GM12878 (cell line): Measurements from ENCODE around the gene PRKN. TPM values are rescaled to one million over a fixed set of nuclear protein-coding genes. Genes with fewer than 3 reads are reported as not detected.

Experiments
- ATAC-seq: fragments of 200-7000 bp; cut with Tn5 transposase; 3 replicates; pipeline ENCODE4 v1.9.1; 2020; ENCODE audit warnings: mild to moderate bottlenecking, moderate library complexity
- BruUV-seq: library from RNA; stranded (reverse); fragments of 400-500 nt; replicated peaks from 2 replicates; lab custom pipeline; 2021; lab: Mats Ljungman, UMichigan
- CTCF ChIA-PET: fragments of 300-600 bp; sonication (Branson Sonifier 250); formaldehyde crosslinking; extraction: SDS; loops from one replicate; lab custom pipeline; 2021; ENCODE audit warnings: inconsistent platforms; lab: Yijun Ruan, JAX
- POLR2A ChIA-PET: fragments of 350-600 bp; formaldehyde crosslinking; extraction: SDS; loops from one replicate; lab custom pipeline; 2021; ENCODE audit warnings: inconsistent platforms; lab: Charles Lee
- RAD21 ChIA-PET: fragments of 300-600 bp; sonication (Branson Sonifier 250); formaldehyde crosslinking; loops from one replicate; lab custom pipeline; 2023; ENCODE audit warnings: antibody characterized with exemption; ENCODE audit not compliant: unreplicated experiment; lab: Charles Lee
- SMC1A ChIA-PET: fragments of 300-600 bp; sonication (Branson Sonifier 250); formaldehyde crosslinking; loops from one replicate; lab custom pipeline; 2023; ENCODE audit not compliant: unreplicated experiment, uncharacterized antibody; lab: Charles Lee
- DNase-seq: peaks from one replicate; pipeline ENCODE4 v3.0.0-alpha.2; 2011; ENCODE audit warnings: low read depth, low spot score
- FAIRE-seq: peaks from 3 replicates; lab custom pipeline; 2011; peaks lifted over from hg19 to GRCh38; lab: Jason Lieb, UNC
- H2AFZ ChIP-seq: 2 replicates; pipeline ENCODE4 v1.6.0; 2011; ENCODE audit warnings: low read depth, low read length, control low read depth; ENCODE audit not compliant: control insufficient read depth
- H3K27ac ChIP-seq: 2 replicates; pipeline ENCODE4 v1.5.1; 2011; ENCODE audit warnings: control low read depth; ENCODE audit not compliant: control insufficient read depth, insufficient read depth
- H3K27me3 ChIP-seq, 2 experiments: replicated peaks in 1 of 2; 2 replicates each; pipeline versions ENCODE4 v1.6.0 to v1.6.1; 2011; ENCODE audit warnings: low read length in 1 of 2; ENCODE audit not compliant: control insufficient read depth in 2 of 2, insufficient read depth in 2 of 2
- H3K36me3 ChIP-seq, 2 experiments: 2 replicates each; pipeline ENCODE4 v1.5.1; 2011; ENCODE audit warnings: low read length in 1 of 2; ENCODE audit not compliant: control insufficient read depth in 2 of 2, insufficient read depth in 2 of 2
- H3K4me1 ChIP-seq: 2 replicates; pipeline ENCODE4 v1.6.1; 2011; ENCODE audit warnings: mild to moderate bottlenecking, low read length, moderate library complexity, mixed read lengths; ENCODE audit not compliant: control insufficient read depth, insufficient read depth
- H3K4me2 ChIP-seq: 2 replicates; pipeline ENCODE4 v1.6.0; 2011; ENCODE audit warnings: control low read depth; ENCODE audit not compliant: control insufficient read depth, insufficient read depth
- H3K4me3 ChIP-seq: fragments of 200-600 bp; sonication (generic); 2 replicates; pipeline ENCODE4 v1.5.1; 2016
- H3K79me2 ChIP-seq: 2 replicates; pipeline ENCODE4 v1.6.0; 2011; ENCODE audit warnings: low read length; ENCODE audit not compliant: control insufficient read depth, insufficient read depth
- H3K9ac ChIP-seq: 2 replicates; pipeline ENCODE4 v1.8.0; 2011; ENCODE audit warnings: low read length, control low read depth, mixed read lengths; ENCODE audit not compliant: control insufficient read depth, insufficient read depth
- H3K9me3 ChIP-seq: replicated peaks from 3 replicates; pipeline ENCODE4 v1.5.1; 2011; ENCODE audit warnings: mild to moderate bottlenecking, low read length; ENCODE audit not compliant: control insufficient read depth, insufficient read depth
- H4K20me1 ChIP-seq: 2 replicates; pipeline ENCODE4 v1.6.0; 2011; ENCODE audit not compliant: control insufficient read depth, insufficient read depth
- CBFB ChIP-seq: IDR thresholded peaks from 2 replicates; pipeline ENCODE4 v1.6.1; 2016; ENCODE audit warnings: antibody characterized with exemption, low read depth
- CHD4 ChIP-seq: fragments of 200-600 bp; sonication (generic); IDR thresholded peaks from 2 replicates; pipeline ENCODE4 v1.6.1; 2016; ENCODE audit warnings: mild to moderate bottlenecking
- EED ChIP-seq: sonication (generic); IDR thresholded peaks from 2 replicates; pipeline ENCODE4 v1.6.1; 2016; ENCODE audit warnings: antibody characterized with exemption, low read depth
- IKZF2 ChIP-seq, 2 experiments: fragments of 450-650 bp; IDR thresholded peaks; 2 replicates each; pipeline ENCODE4 v1.6.1; 2017; ENCODE audit warnings: mild to moderate bottlenecking in 2 of 2, moderate library complexity in 2 of 2
- MXI1 ChIP-seq: fragments of 150-350 bp; IDR thresholded peaks from 2 replicates; pipeline ENCODE4 v1.6.1; 2011; ENCODE audit warnings: low read depth, mild to moderate bottlenecking, inconsistent platforms, low read length, improper control_type of control experiment
- SIN3A ChIP-seq: IDR thresholded peaks from 2 replicates; pipeline ENCODE4 v1.6.1; 2012; ENCODE audit warnings: low read depth, low read length, improper control_type of control experiment
- SREBF1 ChIP-seq: IDR thresholded peaks from 2 replicates; pipeline ENCODE4 v1.6.1; 2012; ENCODE audit warnings: mild to moderate bottlenecking, low read length
- WGBS: methylation state at CpG from one replicate; pipeline ENCODE4 v1.1.6; 2016; ENCODE audit warnings: low lambda C conversion rate; ENCODE audit not compliant: insufficient replicate concordance, insufficient coverage; ENCODE audit errors: missing lambda C conversion rate; 5-methylcytosine and 5-hydroxymethylcytosine counted together
- in situ Hi-C: fragments of 300-500 bp; cut with MboI; formaldehyde crosslinking; loops from 9 replicates; pipeline ENCODE4 v1.14.3; 2018; ENCODE audit warnings: mixed read lengths
- intact Hi-C: fragments of 100-400 bp; cut with micrococcal nuclease; formaldehyde crosslinking; loops from one replicate; pipeline ENCODE4 v1.14.2; 2022; ENCODE audit not compliant: unreplicated experiment
- polyA plus RNA-seq, 11 experiments: library from polyadenylated mRNA; depleted of rRNA in 4 of 11; unstranded in 6 of 11; stranded (reverse) in 5 of 11; fragments of >200 nt; fragmentation: Nextera tagmentation in 4 of 11; fragmentation: Illumina TruSeq in 1 of 11; extraction: Ambion mirVana in 4 of 11; extraction: Trizol in 1 of 11; gene quantifications; 1 replicate in 1 of 11; 2 replicates in 10 of 11; pipeline versions ENCODE4 v1.2.1 to v1.2.3, GENCODE V29; 2011 to 2016; ENCODE audit warnings: inconsistent platforms in 2 of 11, missing spikeins in 2 of 11, low read depth in 1 of 11
- total RNA-seq, 4 experiments: library from RNA; depleted of rRNA in 3 of 4; stranded (reverse); fragments of >200 nt in 3 of 4; fragmentation: Illumina TruSeq in 1 of 4; extraction: Trizol in 1 of 4; gene quantifications; 2 replicates each; pipeline versions ENCODE4 v1.2.1 to v1.2.3, GENCODE V29; 2013 to 2021
- TF ChIP-seq, protein P1 (sequence below): IDR thresholded peaks from 2 replicates; pipeline ENCODE4 v1.6.1; 2011; ENCODE audit warnings: borderline replicate concordance, low read depth, mild to moderate bottlenecking, moderate library complexity, low read length; ENCODE audit not compliant: insufficient read depth, poor library complexity, severe bottlenecking

PRKN gene
- total and polyA plus RNA-seq, 10 of the 15 experiments (the other 5 are each of a cell fraction or from before 2014, with no cell fraction given) = 0.06 to 0.09 TPM; not detected in 8

GRCh38 chr6:162627825-162628224, 99.7 kb downstream of the PRKN start:
- SMC1A ChIA-PET = no interaction called here
- WGBS = 17% methylated on average over 5 of the region's 5 CpGs
- Histone ChIP-seq H2AFZ (no peak overlapping the region), H3K27me3 (no peaks in the 10 kb centered on the region), H3K79me2 (no peaks in the 10 kb centered on the region), H3K4me3 (no peak overlapping the region), H3K4me2 (no peak overlapping the region), H4K20me1 (no peaks in the 10 kb centered on the region), H3K4me1 (no peaks in the 10 kb centered on the region), H3K9me3 (no peaks in the 10 kb centered on the region), H3K9ac (no peak overlapping the region), H3K36me3 (no peaks in the 10 kb centered on the region), H3K27ac (no peak overlapping the region)
- ATAC-seq = no peak
- FAIRE-seq = no peak
- no peak for DNase-seq
- no TSS peak for BruUV-seq
- POLR2A ChIA-PET = no interaction called here
- CTCF ChIA-PET = interaction anchor here (1.0 kb wide), 1 partner anchor 86 kb away, joined by 4 read pairs; no protein-coding TSS in a partner anchor
- in situ Hi-C loops (no loop called here), intact Hi-C loops (no loop called here)
- RAD21 ChIA-PET = no interaction called here
- TF ChIP-seq SREBF1 (no peak), EED (no peak), MXI1 (no peak), IKZF2 (IDR thresholded peaks at IDR 0.05) (no peak), CHD4 (no peak), SIN3A (no peak), CBFB (no peak)
- TF ChIP-seq, protein P1, sequence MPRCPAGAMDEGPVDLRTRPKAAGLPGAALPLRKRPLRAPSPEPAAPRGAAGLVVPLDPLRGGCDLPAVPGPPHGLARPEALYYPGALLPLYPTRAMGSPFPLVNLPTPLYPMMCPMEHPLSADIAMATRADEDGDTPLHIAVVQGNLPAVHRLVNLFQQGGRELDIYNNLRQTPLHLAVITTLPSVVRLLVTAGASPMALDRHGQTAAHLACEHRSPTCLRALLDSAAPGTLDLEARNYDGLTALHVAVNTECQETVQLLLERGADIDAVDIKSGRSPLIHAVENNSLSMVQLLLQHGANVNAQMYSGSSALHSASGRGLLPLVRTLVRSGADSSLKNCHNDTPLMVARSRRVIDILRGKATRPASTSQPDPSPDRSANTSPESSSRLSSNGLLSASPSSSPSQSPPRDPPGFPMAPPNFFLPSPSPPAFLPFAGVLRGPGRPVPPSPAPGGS = no peak
